ENCODE results near the gene VEGFD. TPM values are rescaled to one million over a fixed set of nuclear protein-coding genes. Genes with fewer than 3 reads are reported as not detected.

The VEGFD gene
- total RNA-seq: 12.4 TPM
- long read RNA-seq, transcript VEGFD-201 (7 exons, 2,037 nt): major isoform, 6 of 7 reads
- long read RNA-seq, partial matches to known transcripts: 0 of 7 reads
- long read RNA-seq, other reads (novel, unspliced or antisense): 1 of 7 reads

GRCh38 chrX:15384304-15384703, at the start of gene VEGFD:
VEGFD (minus strand) TSS chrX:15384413; CDS start chrX:15383946, 467 bp downstream.
- ATAC-seq (peak; percentile 66), DNase-seq (no peak)
- intact Hi-C loops (cut with micrococcal nuclease): no loop called here

DNA sequence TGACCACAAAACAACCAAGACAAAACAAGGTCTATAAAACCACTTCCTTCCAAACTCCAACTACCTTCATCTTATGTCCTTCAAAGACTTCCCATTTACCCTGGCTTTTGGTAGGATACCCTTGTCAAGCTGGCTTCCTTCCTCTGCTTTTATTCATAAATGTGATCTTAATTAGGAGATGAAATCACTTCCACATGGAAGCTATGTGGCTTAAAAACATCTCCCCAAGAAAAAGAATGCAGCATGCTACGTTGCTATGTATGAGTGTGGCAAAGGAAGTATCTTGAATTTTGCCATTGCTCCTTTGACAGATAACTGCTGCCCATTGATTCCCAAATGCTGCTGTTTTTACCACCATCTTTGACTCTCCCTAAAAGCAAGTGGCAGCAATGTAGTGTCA, 46.4 kb upstream of the VEGFD start:
- intact Hi-C loops (cut with micrococcal nuclease): no loop called here

GRCh38 chrX:15430076-15430475, 45.9 kb upstream of the VEGFD start:
- ATAC-seq: no peak
- DNase-seq: no peak
- intact Hi-C loops (cut with micrococcal nuclease): no loop called here

More for the DNA sequence above, 46.4 kb upstream of the VEGFD start:
- no peak for ATAC-seq
- no peak for DNase-seq

GRCh38 chrX:15425024-15425423, 40.8 kb upstream of the VEGFD start:
- intact Hi-C loops (cut with micrococcal nuclease): no loop called here
- DNase-seq (no peak), ATAC-seq (no peak)

DNA sequence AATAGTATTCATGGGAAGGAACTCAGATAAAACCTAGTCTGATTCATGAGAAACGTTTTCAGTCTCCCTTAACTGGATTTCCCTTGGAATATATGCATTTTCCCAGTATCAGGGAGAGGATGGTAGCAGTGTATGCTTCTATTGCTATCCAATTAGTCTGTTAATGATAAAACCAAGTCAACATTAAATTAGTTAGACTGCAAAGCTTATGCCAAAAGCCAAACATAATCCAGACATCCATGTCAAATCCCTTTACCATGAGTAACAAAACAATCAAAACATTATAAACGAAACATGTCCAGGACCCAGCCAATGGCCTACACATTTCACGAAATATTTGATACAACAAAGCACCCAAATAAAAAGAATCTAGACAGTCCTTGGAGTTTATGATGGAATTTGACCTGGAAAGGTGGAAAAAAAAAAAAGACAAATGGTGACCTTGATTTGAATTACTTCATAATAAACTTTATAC, 34.5 kb upstream of the VEGFD start:
- ATAC-seq: no peak
- intact Hi-C loops (cut with micrococcal nuclease): no loop called here
- DNase-seq: no peak

DNA sequence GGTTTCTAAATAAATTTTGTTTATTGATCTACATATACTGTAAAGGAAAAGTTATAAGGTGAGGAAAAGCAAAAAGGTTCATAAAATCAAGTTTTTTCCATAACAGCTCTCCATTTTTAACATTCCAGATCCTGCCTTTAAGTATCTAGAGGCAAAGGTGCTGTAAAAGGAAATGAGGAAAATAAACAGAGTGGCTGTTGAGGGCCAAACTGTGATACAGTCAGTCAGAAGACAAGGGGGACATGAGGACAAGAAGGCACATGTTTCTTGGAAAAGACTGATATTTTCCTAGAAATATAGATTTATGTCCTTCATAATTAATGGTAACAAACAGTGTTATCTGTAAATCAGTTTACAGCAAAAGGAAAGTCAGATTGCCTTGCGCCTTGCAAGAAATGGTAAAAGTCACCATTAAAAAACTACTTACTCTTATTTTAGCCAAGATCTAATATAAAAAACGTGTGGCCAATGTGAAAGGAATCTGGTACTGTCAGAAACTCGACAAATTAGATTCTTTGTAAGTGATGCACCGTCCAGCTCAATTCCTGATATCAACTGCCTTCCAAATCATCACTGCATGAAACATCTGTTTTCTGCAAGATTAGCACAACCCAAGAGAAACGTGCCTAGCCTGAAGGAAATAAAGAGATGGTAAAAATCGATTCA, 34.0 kb upstream of the VEGFD start:
- intact Hi-C loops (cut with micrococcal nuclease): no loop called here
- no peak for DNase-seq
- no peak for ATAC-seq

DNA sequence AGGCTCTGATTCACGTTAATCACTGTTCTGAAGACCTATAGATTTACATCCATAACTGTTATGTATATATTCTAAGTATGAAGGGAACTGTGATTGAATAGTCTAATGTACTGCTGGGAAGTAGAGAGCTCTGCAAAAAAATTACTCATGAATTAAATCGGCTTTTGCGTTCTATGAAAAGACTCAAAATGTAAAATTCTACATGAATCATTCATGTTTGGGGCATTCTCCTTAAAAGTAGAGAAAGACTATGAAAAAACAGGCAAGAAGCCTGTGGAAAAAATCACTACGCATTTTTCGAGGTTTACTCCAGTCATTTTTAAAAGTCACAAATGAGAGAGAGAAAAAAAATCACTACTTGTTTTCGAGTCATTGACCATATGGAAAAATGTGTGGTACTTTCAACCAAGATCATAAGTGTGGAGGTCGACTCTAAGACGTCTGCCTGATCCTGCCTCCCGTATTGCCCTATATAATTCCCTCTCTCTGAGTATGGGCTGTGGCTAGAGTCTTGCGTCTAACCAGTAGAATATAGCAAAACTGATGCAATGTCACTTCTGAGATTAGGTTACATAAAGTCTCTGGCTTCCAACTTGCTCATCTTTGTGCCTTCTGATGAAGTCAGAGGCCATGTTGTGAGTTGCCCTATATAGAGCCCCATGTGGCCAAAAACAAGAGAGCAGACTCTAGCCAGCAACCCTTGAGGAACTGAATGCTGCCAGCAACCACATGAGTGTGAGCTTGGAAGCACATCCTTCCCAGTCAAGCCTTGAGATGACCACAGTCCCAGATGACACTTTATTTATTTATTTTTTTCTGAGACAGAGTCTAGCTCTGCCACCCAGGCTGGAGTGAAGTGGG, 32.1 kb upstream of the VEGFD start:
- intact Hi-C loops (cut with micrococcal nuclease): no loop called here
- DNase-seq (no peak), ATAC-seq (no peak)

GRCh38 chrX:15413101-15413500, 28.9 kb upstream of the VEGFD start:
- DNase-seq (no peak), ATAC-seq (no peak)
- intact Hi-C loops (cut with micrococcal nuclease): no loop called here

DNA sequence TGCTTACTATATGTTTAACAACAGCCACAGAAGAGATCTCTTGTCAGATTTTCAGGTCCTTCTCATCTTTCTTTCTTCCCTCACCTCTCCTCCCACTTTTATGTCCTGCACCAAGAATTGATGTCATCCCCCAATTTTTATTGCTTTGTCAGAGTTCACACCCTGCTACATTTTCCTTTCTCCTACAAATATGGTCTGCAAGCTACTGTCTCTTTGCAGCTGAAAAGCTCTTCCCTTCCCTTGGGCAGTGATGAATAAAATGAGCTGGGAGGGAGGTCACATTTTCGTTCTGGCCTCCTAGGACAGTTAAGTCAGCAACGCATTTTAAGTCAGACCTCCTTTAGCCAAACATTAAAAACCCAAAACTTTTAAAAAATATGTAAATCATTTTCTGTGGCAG, 26.7 kb upstream of the VEGFD start:
- intact Hi-C loops (cut with micrococcal nuclease): no loop called here
- ATAC-seq: no peak
- DNase-seq: no peak

DNA sequence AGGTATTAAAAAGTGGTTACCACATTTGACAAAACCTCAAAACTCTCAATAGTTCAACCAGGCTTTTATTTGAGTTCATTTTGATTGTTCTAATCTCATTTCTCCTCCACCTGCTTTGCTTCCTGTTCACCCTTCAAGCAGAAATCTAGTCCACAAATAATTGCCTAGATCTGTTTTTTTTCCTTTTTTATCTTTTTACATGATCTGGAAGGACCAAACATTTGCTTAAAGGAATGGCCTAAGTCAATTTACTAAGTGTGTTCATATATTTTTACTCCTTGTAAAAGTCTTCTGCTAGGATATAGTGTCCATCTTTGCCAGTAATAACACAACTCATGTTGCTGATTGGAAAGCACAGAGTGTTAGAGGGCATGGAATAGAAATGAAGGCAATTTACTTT, 26.2 kb upstream of the VEGFD start:
- intact Hi-C loops (cut with micrococcal nuclease): no loop called here
- DNase-seq (no peak), ATAC-seq (no peak)

DNA sequence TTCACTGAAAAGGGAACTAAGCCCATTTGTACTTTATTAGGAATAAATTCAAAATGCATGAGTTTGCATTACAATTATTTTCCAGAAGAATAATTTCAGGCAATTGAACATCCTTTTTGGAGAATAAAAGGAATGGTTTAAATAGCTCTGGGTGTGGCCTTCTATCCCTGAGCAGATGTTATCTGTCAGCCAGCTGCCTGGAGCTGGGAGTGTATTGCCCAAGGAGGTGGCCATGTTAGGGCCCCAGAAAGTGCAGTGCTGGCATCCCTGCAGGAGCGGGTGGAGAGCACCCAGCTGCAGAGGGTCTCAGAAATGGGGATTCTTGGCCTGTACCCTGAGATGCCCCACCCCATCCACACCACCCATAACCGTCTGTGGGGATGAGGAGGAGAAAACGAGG, 21.6 kb upstream of the VEGFD start:
- DNase-seq (peak; percentile 35), ATAC-seq (peak; percentile 82)
- intact Hi-C loops (cut with micrococcal nuclease): no loop called here

- ATAC-seq (peak; percentile 95), DNase-seq (peak; percentile 49)
- intact Hi-C loops (cut with micrococcal nuclease): no loop called here
Observed at GRCh38 chrX:15404401-15405096, 20.3 kb upstream of the VEGFD start.

DNA sequence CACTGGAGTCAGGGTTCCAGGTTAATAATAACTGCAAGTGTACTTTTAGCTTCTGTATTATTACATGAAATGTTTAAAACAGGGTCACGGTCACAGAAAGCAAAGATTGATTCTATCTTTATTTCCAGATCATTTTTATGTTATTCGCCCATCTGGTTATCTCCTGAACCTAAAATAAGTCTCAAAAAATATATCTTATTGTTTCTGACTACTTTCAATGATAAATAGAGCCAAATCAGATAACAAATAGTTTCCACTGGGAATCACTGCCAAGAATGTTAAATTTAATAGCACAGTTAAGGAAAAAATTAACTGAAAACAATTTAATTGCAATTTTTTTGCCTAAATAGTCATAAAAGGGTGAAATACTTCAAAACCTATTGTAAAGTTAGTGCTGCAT, 17.2 kb upstream of the VEGFD start:
- ATAC-seq: no peak
- intact Hi-C loops (cut with micrococcal nuclease): no loop called here
- no peak for DNase-seq

DNA sequence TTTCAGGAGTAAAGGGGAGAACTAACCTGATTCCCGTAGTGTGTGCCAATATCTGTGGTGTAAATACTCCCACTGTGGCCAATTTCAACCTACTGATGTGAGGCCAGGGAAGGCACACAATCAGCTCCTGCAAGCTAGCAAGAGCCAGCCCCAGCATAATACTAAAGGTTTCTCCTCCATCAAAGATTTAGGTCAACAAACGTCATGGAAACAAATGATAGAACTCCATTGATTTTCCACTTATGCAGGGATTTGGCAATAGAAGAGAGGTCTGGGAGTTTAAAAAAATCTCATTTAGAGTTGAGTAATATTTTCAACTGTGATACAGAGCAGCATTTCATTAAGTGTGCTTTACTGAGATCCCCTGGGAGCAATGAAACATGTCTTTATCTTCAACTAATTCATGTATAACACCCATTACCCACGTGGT, 15.8 kb upstream of the VEGFD start:
- intact Hi-C loops (cut with micrococcal nuclease): no loop called here

DNA sequence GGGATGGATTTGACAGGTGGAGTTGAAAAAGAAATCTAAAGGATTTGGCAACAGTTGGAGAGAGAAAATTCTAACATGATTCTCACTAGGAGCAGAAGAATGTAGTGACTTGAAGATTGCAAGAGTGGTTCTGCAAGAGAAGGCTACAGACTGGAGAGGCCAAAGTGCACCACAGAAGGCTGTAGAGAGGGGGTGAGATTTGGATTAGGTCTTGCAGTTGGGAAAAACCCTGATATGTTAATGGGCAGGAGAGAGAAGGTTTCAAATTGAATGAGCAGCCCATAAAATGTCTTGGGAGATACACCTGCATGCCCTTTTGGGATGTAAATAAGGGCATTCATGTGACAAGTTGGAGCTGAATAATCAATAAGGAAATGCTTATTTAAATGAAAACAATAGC, 14.7 kb upstream of the VEGFD start:
- intact Hi-C loops (cut with micrococcal nuclease): no loop called here
- ATAC-seq: no peak
- no peak for DNase-seq

More for the DNA sequence above, 15.8 kb upstream of the VEGFD start:
- DNase-seq (no peak), ATAC-seq (peak; percentile 34)

- intact Hi-C loops (cut with micrococcal nuclease): no loop called here
- DNase-seq (no peak), ATAC-seq (peak; percentile 88)
Observed at GRCh38 chrX:15395789-15396188, 11.6 kb upstream of the VEGFD start.

DNA sequence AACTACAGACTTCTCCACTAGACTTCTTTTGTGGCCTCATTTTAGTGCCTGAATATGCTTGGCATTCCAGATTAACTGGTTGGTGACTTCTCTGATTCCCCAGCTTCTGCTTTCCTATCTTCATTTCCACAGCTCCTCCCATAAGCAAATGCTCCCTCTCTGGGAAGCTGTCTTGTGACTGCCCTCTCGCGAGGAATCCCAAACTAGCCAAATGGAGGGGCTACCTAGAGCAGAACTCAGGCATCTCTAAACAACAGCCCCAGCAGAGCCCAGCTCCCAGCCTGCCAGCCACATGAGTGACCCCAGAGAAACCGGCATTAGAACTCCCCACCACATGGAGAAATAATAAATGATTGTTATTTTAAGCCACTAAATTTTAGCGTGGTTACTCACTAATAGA, 7.6 kb upstream of the VEGFD start:
- no peak for ATAC-seq
- intact Hi-C loops (cut with micrococcal nuclease): no loop called here
- DNase-seq: no peak

GRCh38 chrX:15382813-15383212, 1.4 kb downstream of the VEGFD start:
- intact Hi-C loops (cut with micrococcal nuclease): no loop called here
- ATAC-seq (no peak), DNase-seq (no peak)

DNA sequence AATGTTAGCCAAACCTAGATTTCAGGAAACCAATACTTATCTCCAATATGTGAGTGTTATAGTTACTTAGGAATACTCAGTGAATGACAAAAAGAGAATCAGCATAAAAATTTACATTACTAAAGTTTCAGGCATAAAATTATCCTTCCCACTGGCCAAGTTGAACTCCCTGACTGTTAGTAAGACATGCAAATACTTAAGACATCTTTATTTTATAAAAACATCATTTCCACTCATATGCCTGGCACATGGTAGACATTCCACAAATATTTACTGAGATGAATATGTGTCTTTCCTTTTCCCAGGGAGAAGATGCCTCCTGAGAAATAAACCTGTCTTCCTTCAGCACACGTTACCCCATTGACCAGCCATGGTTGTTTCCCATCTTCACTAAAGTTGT, 7.3 kb downstream of the VEGFD start:
- no peak for ATAC-seq
- intact Hi-C loops (cut with micrococcal nuclease): no loop called here
- DNase-seq: no peak

DNA sequence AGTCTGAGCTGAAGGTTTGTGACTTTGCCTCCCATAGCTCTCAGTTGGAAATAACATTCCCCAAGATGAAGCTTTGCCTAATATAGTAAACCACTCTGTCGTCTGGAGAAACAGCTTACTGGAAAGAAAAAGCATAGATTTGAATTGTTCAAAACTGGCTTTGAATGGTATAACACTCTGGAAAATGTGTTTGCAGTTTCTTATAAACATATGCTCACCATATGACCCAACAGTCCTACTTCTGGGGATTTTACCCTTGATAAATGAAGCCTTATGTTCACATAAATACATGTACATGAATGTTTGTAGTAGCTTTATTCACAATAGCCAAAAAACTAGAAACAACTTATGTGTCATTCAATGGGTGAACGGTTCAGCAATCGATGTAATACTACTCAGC, 10.2 kb downstream of the VEGFD start:
- DNase-seq (no peak), ATAC-seq (no peak)
- intact Hi-C loops (cut with micrococcal nuclease): no loop called here
